K562 (cell line): ENCODE data around the gene NUP62CL. TPM values are rescaled to one million over a fixed set of nuclear protein-coding genes. Genes with fewer than 3 reads are reported as not detected.

Source experiments
- ATAC-seq: fragments of 200-7000 bp; cut with Tn5 transposase; 3 replicates; pipeline ENCODE4 v1.9.1; 2020; ENCODE audit warnings: moderate library complexity
- BruUV-seq: library from RNA; stranded (reverse); fragments of 400-500 nt; replicated peaks from 2 replicates; lab custom pipeline; 2021; lab: Mats Ljungman, UMichigan
- CTCF ChIA-PET: fragments of 300-600 bp; formaldehyde crosslinking; extraction: SDS; loops from one replicate; lab custom pipeline; 2021; ENCODE audit warnings: low intra/inter-chr PET ratio; lab: Yijun Ruan, JAX
- POLR2A ChIA-PET: fragments of 300-600, 350-650 bp; sonication (Branson Sonifier 250); formaldehyde crosslinking; extraction: SDS; loops from one replicate; lab custom pipeline; 2021; ENCODE audit warnings: antibody characterized with exemption, inconsistent platforms; lab: Yijun Ruan, JAX
- DNase-seq, 4 experiments: peaks; one replicate each; pipeline versions ENCODE4 v3.0.0 to v3.0.0-alpha.2; 2011 to 2018; ENCODE audit warnings: low spot score in 3 of 4, mixed read lengths in 3 of 4; ENCODE audit errors: extremely low read depth in 1 of 4
- FAIRE-seq: peaks from 2 replicates; lab custom pipeline; 2011; peaks lifted over from hg19 to GRCh38; lab: Jason Lieb, UNC
- H2AFZ ChIP-seq: 2 replicates; pipeline ENCODE4 v1.6.0; 2011; ENCODE audit warnings: low read depth, low read length, control low read depth, inconsistent platforms
- H3K27ac ChIP-seq: fragments of 200-600 bp; 3 replicates; pipeline ENCODE4 v1.8.0; 2011; ENCODE audit warnings: low read depth, mild to moderate bottlenecking, control low read depth, inconsistent platforms, low read length, moderate library complexity, mixed read lengths; ENCODE audit errors: extremely low read depth
- H3K27me3 ChIP-seq, 2 experiments: fragments of 300-600 bp in 1 of 2; 2 replicates in 1 of 2; 3 replicates in 1 of 2; pipeline versions ENCODE4 v1.6.0 to v1.8.0; 2011; ENCODE audit warnings: inconsistent platforms in 2 of 2, low read length in 2 of 2, mild to moderate bottlenecking in 1 of 2, mixed read lengths in 1 of 2, moderate library complexity in 1 of 2; ENCODE audit not compliant: control insufficient read depth in 2 of 2, insufficient read depth in 2 of 2
- H3K36me3 ChIP-seq: fragments of 300-600 bp; 3 replicates; pipeline ENCODE4 v1.8.0; 2011; ENCODE audit warnings: mild to moderate bottlenecking, low read length, inconsistent platforms; ENCODE audit not compliant: control insufficient read depth, insufficient read depth
- H3K4me1 ChIP-seq, 2 experiments: fragments of 200-600 bp in 1 of 2; replicated peaks in 1 of 2; 2 replicates in 1 of 2; 3 replicates in 1 of 2; pipeline versions ENCODE4 v1.5.1 to v1.8.0; 2011; ENCODE audit warnings: inconsistent platforms in 2 of 2, low read length in 2 of 2, mild to moderate bottlenecking in 1 of 2, mixed read lengths in 1 of 2, moderate library complexity in 1 of 2; ENCODE audit not compliant: control insufficient read depth in 2 of 2, insufficient read depth in 2 of 2
- H3K4me2 ChIP-seq: 2 replicates; pipeline ENCODE4 v1.6.1; 2011; ENCODE audit warnings: low read length, control low read depth, inconsistent platforms, mixed read lengths; ENCODE audit not compliant: insufficient read depth
- H3K4me3 ChIP-seq: fragments of 200-600 bp; sonication (generic), shearing (Covaris generic); 2 replicates; pipeline ENCODE4 v1.5.1; 2016; ENCODE audit warnings: control low read depth, inconsistent platforms
- H3K79me2 ChIP-seq: fragments of 200-600 bp; 3 replicates; pipeline ENCODE4 v1.8.0; 2011; ENCODE audit warnings: low read length, inconsistent platforms; ENCODE audit not compliant: control insufficient read depth, insufficient read depth
- H3K9ac ChIP-seq, 2 experiments: 2 replicates each; pipeline versions ENCODE4 v1.6.0 to v1.6.1; 2011; ENCODE audit warnings: low read depth in 2 of 2, low read length in 2 of 2, control low read depth in 1 of 2, inconsistent platforms in 1 of 2, mild to moderate bottlenecking in 1 of 2, mixed read lengths in 1 of 2; ENCODE audit not compliant: insufficient read depth in 1 of 2
- H3K9me1 ChIP-seq: one replicate; pipeline ENCODE4 v1.6.0; 2011; ENCODE audit warnings: inconsistent platforms, mild to moderate bottlenecking, low read length, moderate library complexity; ENCODE audit not compliant: control insufficient read depth, insufficient read depth
- H3K9me3 ChIP-seq: replicated peaks from 2 replicates; pipeline ENCODE4 v1.5.1; 2011; ENCODE audit warnings: low read depth, low read length, inconsistent platforms; ENCODE audit not compliant: control insufficient read depth, insufficient read depth
- H4K20me1 ChIP-seq: replicated peaks from 2 replicates; pipeline ENCODE4 v1.6.1; 2011; ENCODE audit warnings: low read length, inconsistent platforms, mixed read lengths; ENCODE audit not compliant: control insufficient read depth, insufficient read depth
- BRD9 ChIP-seq: fragments of 450-650 bp; IDR thresholded peaks from 2 replicates; pipeline ENCODE4 v1.6.1; 2018; ENCODE audit warnings: low read depth; ENCODE audit not compliant: partially characterized antibody
- CTCF ChIP-seq, 3 experiments: IDR thresholded peaks in 2 of 3; conservative IDR thresholded peaks in 1 of 3; 2 replicates each; pipeline ENCODE4 v1.5.1; 2011 to 2012; ENCODE audit warnings: low read length in 3 of 3, mild to moderate bottlenecking in 3 of 3, control low read depth in 2 of 3, improper control_type of control experiment in 1 of 3, inconsistent platforms in 1 of 3, low read depth in 1 of 3, mixed read lengths in 1 of 3, moderate library complexity in 1 of 3; ENCODE audit not compliant: insufficient read depth in 2 of 3
- DPF2 ChIP-seq: fragments of 450-650 bp; IDR thresholded peaks from 2 replicates; pipeline ENCODE4 v1.6.1; 2016
- ELF2 ChIP-seq: fragments of 250-450 bp; sonication (Bioruptor Pico); IDR thresholded peaks from 2 replicates; pipeline ENCODE4 v1.5.0; 2021; ENCODE audit warnings: mild to moderate bottlenecking
- ETV1 ChIP-seq: fragments of 450-650 bp; conservative IDR thresholded peaks from 2 replicates; pipeline ENCODE4 v1.6.1; 2016; ENCODE audit warnings: missing genetic modification characterization, control low read depth, low read depth, missing compliant biosample characterization
- HDAC1 ChIP-seq, 2 experiments: fragments of 450-650 bp; IDR thresholded peaks; 2 replicates each; pipeline ENCODE4 v1.6.1; 2016 to 2017; ENCODE audit warnings: inconsistent platforms in 1 of 2, mild to moderate bottlenecking in 1 of 2, moderate library complexity in 1 of 2
- KDM1A ChIP-seq, 2 experiments: fragments of 450-650 bp; IDR thresholded peaks; 2 replicates each; pipeline ENCODE4 v1.6.1; 2016; ENCODE audit warnings: mild to moderate bottlenecking in 2 of 2
- KDM2B ChIP-seq: fragments of 250-450 bp; sonication (Bioruptor Pico); IDR thresholded peaks from 2 replicates; pipeline ENCODE4 v1.8.0; 2021; ENCODE audit warnings: mild to moderate bottlenecking, moderate library complexity
- NR2C2 ChIP-seq, 2 experiments: fragments of 200-800 bp in 1 of 2; sonication (Bioruptor generic) in 1 of 2; sonication (generic) in 1 of 2; formaldehyde crosslinking in 1 of 2; IDR thresholded peaks; 2 replicates each; pipeline versions ENCODE4 v1.6.1 to v1.8.0; 2016 to 2022; ENCODE audit warnings: mild to moderate bottlenecking in 1 of 2, missing compliant biosample characterization in 1 of 2, missing genetic modification characterization in 1 of 2, missing genetic modification reagents in 1 of 2
- PTTG1 ChIP-seq: fragments of 450-650 bp; IDR thresholded peaks from 2 replicates; pipeline ENCODE4 v1.6.1; 2016; ENCODE audit warnings: low read depth, mild to moderate bottlenecking, missing genetic modification characterization, missing compliant biosample characterization
- SMARCA4 ChIP-seq: fragments of 450-650 bp; IDR thresholded peaks from 2 replicates; pipeline ENCODE4 v1.6.1; 2016
- SMARCE1 ChIP-seq: fragments of 450-650 bp; IDR thresholded peaks from 2 replicates; pipeline ENCODE4 v1.7.1; 2016; ENCODE audit warnings: mild to moderate bottlenecking
- SOX6 ChIP-seq: fragments of 450-650 bp; IDR thresholded peaks from 2 replicates; pipeline ENCODE4 v1.6.1; 2014; ENCODE audit warnings: mild to moderate bottlenecking
- SPI1 ChIP-seq: IDR thresholded peaks from 2 replicates; pipeline ENCODE4 v1.6.1; 2011; ENCODE audit warnings: low read depth, low read length, control low read depth, borderline replicate concordance
- USF1 ChIP-seq: sonication (generic); formaldehyde crosslinking; IDR thresholded peaks from 2 replicates; pipeline ENCODE4 v1.9.0; 2022; ENCODE audit warnings: mild to moderate bottlenecking, missing genetic modification reagents
- ZBTB33 ChIP-seq: sonication (generic); formaldehyde crosslinking; IDR thresholded peaks from 2 replicates; pipeline ENCODE4 v1.8.1; 2023; ENCODE audit warnings: mild to moderate bottlenecking, missing genetic modification reagents
- ZEB2 ChIP-seq: fragments of 450-650 bp; IDR thresholded peaks from 2 replicates; pipeline ENCODE4 v1.6.1; 2016
- ZNF507 ChIP-seq: conservative IDR thresholded peaks from 2 replicates; pipeline ENCODE4 v1.6.1; 2017; ENCODE audit warnings: missing genetic modification characterization, missing compliant biosample characterization
- WGBS: fragments of 100-300 bp; shearing (Covaris generic); methylation state at CpG from one replicate; pipeline ENCODE4 v1.1.6; 2016; ENCODE audit warnings: low coverage, mixed read lengths; ENCODE audit not compliant: insufficient coverage; ENCODE audit errors: missing lambda C conversion rate; 5-methylcytosine and 5-hydroxymethylcytosine counted together
- in situ Hi-C: fragments of 300-500 bp; cut with MboI; formaldehyde crosslinking; loops from 4 replicates; pipeline ENCODE4 v1.15.0; 2018; ENCODE audit warnings: inconsistent platforms, mixed read lengths
- intact Hi-C: fragments of 100-400 bp; cut with micrococcal nuclease; formaldehyde crosslinking; loops from 2 replicates; pipeline ENCODE4 v1.14.2; 2022
- polyA plus RNA-seq, 8 experiments: library from polyadenylated mRNA; depleted of rRNA in 4 of 8; stranded (reverse) in 5 of 8; unstranded in 3 of 8; fragments of >200 nt; fragmentation: Nextera tagmentation in 2 of 8; fragmentation: Illumina TruSeq in 1 of 8; extraction: Ambion mirVana in 2 of 8; extraction: Trizol in 1 of 8; gene quantifications; 2 replicates each; pipeline versions ENCODE4 v1.2.1 to v1.2.3, GENCODE V29; 2011 to 2014; ENCODE audit warnings: inconsistent platforms in 1 of 8, missing spikeins in 1 of 8
- total RNA-seq, 7 experiments: library from RNA; depleted of rRNA in 6 of 7; stranded (reverse); fragments of >200 nt in 6 of 7; fragmentation: Illumina TruSeq in 2 of 7; extraction: Trizol in 2 of 7; gene quantifications; 2 replicates each; pipeline versions ENCODE4 v1.2.1 to v1.2.3, GENCODE V29; 2011 to 2021; ENCODE audit warnings: low replicate concordance in 1 of 7

The NUP62CL gene
- total and polyA plus RNA-seq, 9 of the 15 experiments (the other 6 are each of a cell fraction or from before 2014, with no cell fraction given): 29.7 to 101 (median 42.7) TPM

GRCh38 chrX:107206697-107207065, 448 bp upstream of the NUP62CL start (continued):
- peak; percentile 91 for TF ChIP-seq ZBTB33 (CRISPR knock-in tag)
- no peak for TF ChIP-seq NR2C2 (CRISPR knock-in tag; IDR thresholded peaks at IDR 0.05)
- TF ChIP-seq NR2C2 (tag; IDR thresholded peaks at IDR 0.05): no peak
- no peak for TF ChIP-seq SMARCE1
- no peak for TF ChIP-seq ELF2

- DNase-seq: peak in 1 of 4 experiments; percentile 62
- no peaks in the 10 kb centered on the region for H4K20me1 ChIP-seq
- H3K27ac ChIP-seq: peak overlapping the region; percentile 27
- POLR2A ChIA-PET: interaction anchor here (2.0 kb wide), 1 partner anchor 11 kb away, joined by 5 read pairs; no protein-coding TSS in a partner anchor
- H3K27me3 ChIP-seq: no peaks in the 10 kb centered on the region
- ATAC-seq: peak; percentile 6; the same call in 1 of the 3 replicates
- in situ Hi-C loops: no loop called here
- intact Hi-C loops: loop anchor here (2.0 kb wide), 1 partner anchor 35 kb away; no protein-coding TSS in a partner anchor
- peaks cover 64% of the 10 kb centered on the region for H3K79me2 ChIP-seq
- 0 out of 2 replicates have a peak, but pooled peaks cover 2% of the 10 kb centered on the region for H3K9me3 ChIP-seq
- FAIRE-seq: peak; percentile 55
- H3K4me1 ChIP-seq: peaks cover 4 to 9% of the 10 kb centered on the region in 2 experiments; a peak in 4 of 5 replicates
- H2AFZ ChIP-seq: no peak overlapping the region
- BruUV-seq: TSS peak; percentile 25
- peaks cover 16% of the 10 kb centered on the region for H3K36me3 ChIP-seq
- peak overlapping the region; percentile 74 for H3K4me2 ChIP-seq
- H3K9me1 ChIP-seq: no peaks in the 10 kb centered on the region
- CTCF ChIA-PET: no interaction called here
- 2% methylated on average over 6 of the region's 6 CpGs for WGBS
- H3K4me3 ChIP-seq: peak overlapping the region; percentile 30
- peak overlapping the region; percentile 32 to 52; a peak in 3 of 4 replicates for H3K9ac ChIP-seq
- TF ChIP-seq USF1 (no peak), SOX6 (peak; percentile 15; the same call in 1 of the 2 replicates), SMARCA4 (0 out of 2 replicates have a peak, but pooled peaks have one; percentile 32), CTCF (IDR thresholded peaks at IDR 0.05 in 2 of 3, conservative IDR thresholded peaks at IDR 0.05 in 1 of 3; ENCODE audit: insufficient read depth in 2 of 3, low read depth in 1 of 3, low read length in 3 of 3) (no peak), ZEB2 (0 out of 2 replicates have a peak, but pooled peaks have one; percentile 47), SPI1 (peak; percentile 75; the same call in 1 of the 2 replicates), BRD9 (peak; percentile 31), KDM2B (CRISPR knock-in tag) (no peak), PTTG1 (tag) (no peak), KDM1A (IDR thresholded peaks at IDR 0.05) (peak; percentile 45 to 62), DPF2 (peak; percentile 44; the same call in 1 of the 2 replicates), ETV1 (tag) (0 out of 2 replicates have a peak, but pooled peaks have one; percentile 17), ZNF507 (peak; percentile 54), HDAC1 (IDR thresholded peaks at IDR 0.05) (0 out of 4 replicates have a peak, but pooled peaks of 1 of the 2 experiments have one; percentile 27)
Measured at GRCh38 chrX:107204068-107204605, 2.1 kb downstream of the NUP62CL start.
